Adipocyte (in vitro differentiated cells): ENCODE results near the gene SGK1.

Source experiments
- DNase-seq: peaks from one replicate; pipeline ENCODE4 v3.0.0-alpha.2; 2015; ENCODE audit warnings: low read depth
- H3K27me3 ChIP-seq: replicated peaks from 2 replicates; pipeline ENCODE4 v1.7.0; 2013; ENCODE audit warnings: mild to moderate bottlenecking, low read length, moderate library complexity; ENCODE audit not compliant: control insufficient read depth, insufficient read depth
- H3K36me3 ChIP-seq: 2 replicates; pipeline ENCODE4 v1.7.0; 2013; ENCODE audit warnings: low read length, mild to moderate bottlenecking, moderate library complexity; ENCODE audit not compliant: control insufficient read depth, insufficient read depth, severe bottlenecking
- H3K4me1 ChIP-seq: 2 replicates; pipeline ENCODE4 v1.7.0; 2013; ENCODE audit warnings: mild to moderate bottlenecking, low read length, moderate library complexity; ENCODE audit not compliant: control insufficient read depth, insufficient read depth
- H3K4me3 ChIP-seq: 2 replicates; pipeline ENCODE4 v1.7.0; 2013; ENCODE audit warnings: mild to moderate bottlenecking, low read length, moderate library complexity
- H3K9ac ChIP-seq: 2 replicates; pipeline ENCODE4 v1.7.0; 2013; ENCODE audit warnings: mild to moderate bottlenecking, low read length, moderate library complexity
- H3K9me3 ChIP-seq: 2 replicates; pipeline ENCODE4 v1.7.0; 2013; ENCODE audit warnings: mild to moderate bottlenecking, low read length, moderate library complexity; ENCODE audit not compliant: control insufficient read depth

SGK1 gene

DNA sequence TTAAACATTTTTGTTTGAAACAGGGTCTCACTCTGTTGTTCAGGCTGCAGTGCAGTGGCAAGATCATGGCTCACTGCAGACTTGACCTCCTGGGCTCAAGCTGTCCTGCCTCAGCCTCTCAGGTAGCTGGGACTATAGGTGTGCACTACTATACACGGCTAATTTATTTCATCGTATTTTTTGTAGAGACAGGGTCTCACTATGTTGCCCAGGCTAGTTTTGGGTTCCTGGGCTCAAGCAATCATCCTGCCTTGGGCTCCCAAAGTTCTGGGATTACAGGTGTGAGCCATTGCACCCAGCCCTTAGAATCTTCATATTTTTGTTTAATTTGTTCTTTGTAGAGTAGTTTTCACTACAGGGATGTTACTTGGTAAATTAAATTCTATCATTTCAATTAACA, 67.1 kb downstream of the SGK1 start:
- no peak overlapping the region for H3K4me3 ChIP-seq
- no peak for DNase-seq
- H3K4me1 ChIP-seq = peaks cover 10% of the 10 kb centered on the region
- H3K36me3 ChIP-seq = no peaks in the 10 kb centered on the region
- no peaks in the 10 kb centered on the region for H3K27me3 ChIP-seq
- H3K9ac ChIP-seq = no peak overlapping the region
- no peaks in the 10 kb centered on the region for H3K9me3 ChIP-seq

DNA sequence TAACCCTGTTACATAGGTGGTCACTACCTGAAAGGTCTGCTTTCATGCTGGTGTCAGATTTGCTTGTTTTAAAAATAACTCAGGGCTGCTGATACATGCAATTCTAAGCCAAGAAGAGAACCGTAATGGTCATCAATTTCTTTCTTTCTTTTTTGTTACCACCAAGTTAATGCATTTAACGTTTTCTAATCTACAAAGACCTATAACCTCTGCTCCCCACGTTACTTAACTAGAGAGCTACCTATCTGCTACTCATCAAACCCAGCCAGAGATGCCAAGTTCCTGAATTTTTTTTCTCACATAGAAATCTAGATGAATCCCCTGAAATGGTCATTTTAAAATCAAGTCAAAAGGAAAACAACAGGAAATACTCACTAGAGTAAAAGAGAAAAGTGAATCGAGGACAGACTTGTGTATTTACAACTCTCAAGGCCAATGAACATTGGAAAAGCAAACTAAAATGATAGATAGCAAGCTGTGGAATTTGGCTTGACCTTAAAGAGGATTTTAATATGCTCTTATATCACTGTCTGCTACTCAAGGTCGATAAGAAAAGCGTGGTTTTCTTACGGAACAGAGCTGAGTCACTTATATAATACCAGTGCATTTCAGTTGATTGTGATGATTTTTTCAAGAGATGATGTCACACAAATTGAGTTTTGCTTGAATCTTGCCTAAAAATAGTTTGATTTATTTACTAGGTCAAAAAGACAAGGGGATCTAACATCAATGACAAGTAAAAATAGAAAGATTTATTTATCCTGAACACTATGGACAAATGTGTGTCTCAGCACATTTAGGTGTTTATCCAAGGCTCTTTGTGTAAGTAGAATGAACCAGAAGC, 67.9 kb downstream of the SGK1 start:
- H3K27me3 ChIP-seq = no peaks in the 10 kb centered on the region
- no peak overlapping the region for H3K4me3 ChIP-seq
- H3K9me3 ChIP-seq = no peaks in the 10 kb centered on the region
- H3K36me3 ChIP-seq = no peaks in the 10 kb centered on the region
- H3K4me1 ChIP-seq = peaks cover 10% of the 10 kb centered on the region
- H3K9ac ChIP-seq = no peak overlapping the region
- DNase-seq = peak; percentile 27

DNA sequence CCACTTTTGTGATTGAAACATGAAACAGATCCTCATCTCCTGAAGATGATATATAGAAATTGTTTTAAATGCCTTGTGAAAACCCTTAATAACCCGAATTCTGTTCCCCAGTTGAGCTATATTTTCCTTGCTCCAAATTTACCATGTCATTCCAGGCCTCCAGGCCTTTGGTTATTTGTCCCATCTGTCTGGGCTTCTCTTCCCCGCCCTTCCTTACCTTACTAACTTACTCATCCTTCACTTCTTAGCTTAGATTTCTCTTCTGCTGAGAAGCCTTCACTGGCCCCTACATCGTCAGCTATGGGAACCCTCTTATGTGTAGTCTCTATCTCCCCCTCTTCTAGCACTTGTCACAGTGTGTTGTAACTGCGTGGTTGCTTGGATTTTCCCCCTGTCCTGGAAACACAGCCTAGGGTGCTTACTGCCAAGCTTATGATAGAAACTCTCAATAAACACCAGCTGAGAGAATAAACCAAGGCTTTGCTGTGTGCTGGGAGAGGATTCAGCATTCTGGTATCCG, 68.6 kb downstream of the SGK1 start:
- no peaks in the 10 kb centered on the region for H3K27me3 ChIP-seq
- H3K9ac ChIP-seq = no peak overlapping the region
- peaks cover 9% of the 10 kb centered on the region for H3K4me1 ChIP-seq
- DNase-seq = no peak
- H3K9me3 ChIP-seq = no peaks in the 10 kb centered on the region
- H3K4me3 ChIP-seq = no peak overlapping the region
- H3K36me3 ChIP-seq = no peaks in the 10 kb centered on the region

DNA sequence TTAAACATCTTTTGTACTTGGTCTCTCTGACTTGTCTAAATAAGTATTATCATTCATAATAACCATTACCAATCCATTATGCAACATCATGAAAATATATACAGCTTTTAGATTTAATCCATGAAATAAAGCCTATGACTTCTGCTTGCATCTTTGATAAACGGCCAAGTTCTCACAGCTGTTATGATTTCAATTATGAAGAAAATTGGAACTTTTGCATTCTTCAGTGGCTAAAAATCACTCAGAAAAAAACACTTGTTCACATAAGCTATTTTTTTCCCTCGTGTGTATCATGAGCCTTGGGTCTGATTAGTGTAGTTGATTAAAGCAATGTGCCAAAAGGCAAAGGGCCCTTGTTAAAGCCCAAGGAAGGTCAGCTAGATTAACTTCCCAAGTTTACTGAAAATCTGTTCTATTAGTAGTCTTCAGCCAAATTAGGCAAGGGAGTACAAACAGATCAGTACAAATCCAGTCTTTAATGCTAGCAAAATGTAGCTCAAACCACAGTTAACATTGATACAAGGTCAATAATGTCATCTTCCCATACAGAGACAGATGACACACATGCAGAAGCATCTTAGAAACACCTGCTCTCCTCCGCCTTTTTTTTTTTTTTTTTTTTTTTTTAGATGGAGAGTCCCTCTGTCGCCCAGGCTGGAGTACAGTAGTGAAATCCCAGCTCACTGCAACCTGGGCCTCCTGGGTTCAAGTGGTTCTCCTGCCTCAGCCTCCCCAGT, 69.9 kb downstream of the SGK1 start:
- Histone ChIP-seq H3K27me3 (no peaks in the 10 kb centered on the region), H3K4me3 (no peak overlapping the region), H3K9ac (no peak overlapping the region), H3K4me1 (no peaks in the 10 kb centered on the region), H3K36me3 (no peaks in the 10 kb centered on the region), H3K9me3 (no peaks in the 10 kb centered on the region)
- no peak for DNase-seq

- Histone ChIP-seq H3K4me1 (no peaks in the 10 kb centered on the region), H3K9me3 (no peaks in the 10 kb centered on the region), H3K9ac (no peak overlapping the region), H3K4me3 (no peak overlapping the region), H3K27me3 (no peaks in the 10 kb centered on the region), H3K36me3 (no peaks in the 10 kb centered on the region)
- DNase-seq = no peak
These were observed 70.6 kb downstream of the SGK1 start for GRCh38 chr6:134247231-134247833.

DNA sequence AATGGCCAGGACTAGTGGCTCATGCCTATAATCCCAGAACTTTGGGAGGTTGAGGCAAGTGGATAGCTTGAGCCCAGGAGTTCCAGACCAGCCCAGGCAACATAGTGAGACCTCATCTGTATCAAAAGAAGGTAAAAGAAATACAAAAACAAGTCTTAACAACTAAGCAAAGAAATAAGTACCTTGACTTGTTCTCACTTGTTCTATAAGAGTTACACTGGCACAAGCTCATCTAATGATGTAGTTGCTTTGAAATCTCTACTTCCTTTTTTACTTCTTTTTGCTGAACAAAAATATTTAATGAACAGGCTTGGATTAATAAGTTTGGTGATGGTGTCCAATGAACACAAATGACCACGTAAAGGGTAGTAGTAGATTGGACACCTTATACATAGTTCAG, 72.2 kb downstream of the SGK1 start:
- no peak overlapping the region for H3K4me3 ChIP-seq
- no peak overlapping the region for H3K9ac ChIP-seq
- H3K36me3 ChIP-seq = no peaks in the 10 kb centered on the region
- H3K27me3 ChIP-seq = no peaks in the 10 kb centered on the region
- H3K9me3 ChIP-seq = no peaks in the 10 kb centered on the region
- no peaks in the 10 kb centered on the region for H3K4me1 ChIP-seq
- no peak for DNase-seq

DNA sequence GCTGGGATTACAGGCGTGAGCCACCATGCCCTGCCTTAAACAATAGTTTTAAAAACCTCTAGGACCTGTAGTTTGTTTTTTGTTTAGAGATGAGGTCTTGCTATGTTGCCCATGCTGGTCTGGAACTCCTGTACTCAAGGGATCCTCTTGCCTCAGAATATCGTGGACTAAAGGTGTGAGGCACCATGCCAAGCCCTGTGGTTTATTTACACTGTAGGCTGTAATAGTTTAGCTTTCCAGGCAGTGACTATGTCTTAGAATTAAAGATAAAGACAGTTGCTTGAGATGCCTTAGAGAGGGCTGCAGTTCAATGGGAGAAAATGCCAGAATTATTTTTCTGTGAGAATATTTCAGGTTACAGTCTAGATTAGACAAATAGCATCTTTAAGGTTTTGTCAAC, 72.9 kb downstream of the SGK1 start:
- H3K9me3 ChIP-seq = no peaks in the 10 kb centered on the region
- no peaks in the 10 kb centered on the region for H3K4me1 ChIP-seq
- no peak overlapping the region for H3K9ac ChIP-seq
- no peaks in the 10 kb centered on the region for H3K27me3 ChIP-seq
- DNase-seq = peak; percentile 46
- no peaks in the 10 kb centered on the region for H3K36me3 ChIP-seq
- H3K4me3 ChIP-seq = no peak overlapping the region

DNA sequence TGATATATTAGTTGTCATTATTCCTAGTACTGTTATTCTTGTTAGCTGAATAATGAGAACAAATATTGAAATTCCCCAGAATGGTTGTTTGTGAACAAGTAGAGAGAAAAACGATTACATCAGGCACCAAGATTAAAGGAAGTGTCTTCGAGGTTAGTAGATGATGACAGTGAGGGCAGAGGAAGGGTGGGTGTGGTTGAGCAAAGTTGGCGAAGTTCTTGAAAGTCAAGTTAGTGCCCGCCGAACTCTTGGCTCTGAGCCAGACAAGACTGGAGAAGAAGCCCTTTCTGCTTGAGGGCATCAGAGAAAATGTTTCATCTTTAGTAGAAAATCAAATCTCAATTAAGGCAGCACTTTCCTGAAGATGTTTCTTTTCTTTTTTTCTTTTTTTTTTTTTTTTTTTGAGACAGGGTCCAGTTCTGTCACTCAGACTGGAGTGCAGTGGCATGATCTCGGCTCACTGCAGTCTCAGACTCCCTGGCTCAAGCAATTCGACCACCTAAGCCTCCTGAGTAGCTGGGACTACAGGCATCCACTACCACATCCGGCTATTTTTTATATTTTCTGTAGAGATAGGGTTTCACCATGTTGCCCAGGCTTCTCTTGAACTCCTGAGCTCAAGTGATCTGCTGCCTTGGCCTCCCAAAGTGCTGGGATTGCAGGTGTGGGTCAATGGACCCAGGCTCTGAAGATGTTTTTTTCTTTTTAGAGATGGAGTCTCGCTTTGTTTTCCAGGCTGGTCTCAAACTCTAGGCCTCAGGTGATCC, 77.1 kb downstream of the SGK1 start:
- no peaks in the 10 kb centered on the region for H3K27me3 ChIP-seq
- DNase-seq = no peak

DNA sequence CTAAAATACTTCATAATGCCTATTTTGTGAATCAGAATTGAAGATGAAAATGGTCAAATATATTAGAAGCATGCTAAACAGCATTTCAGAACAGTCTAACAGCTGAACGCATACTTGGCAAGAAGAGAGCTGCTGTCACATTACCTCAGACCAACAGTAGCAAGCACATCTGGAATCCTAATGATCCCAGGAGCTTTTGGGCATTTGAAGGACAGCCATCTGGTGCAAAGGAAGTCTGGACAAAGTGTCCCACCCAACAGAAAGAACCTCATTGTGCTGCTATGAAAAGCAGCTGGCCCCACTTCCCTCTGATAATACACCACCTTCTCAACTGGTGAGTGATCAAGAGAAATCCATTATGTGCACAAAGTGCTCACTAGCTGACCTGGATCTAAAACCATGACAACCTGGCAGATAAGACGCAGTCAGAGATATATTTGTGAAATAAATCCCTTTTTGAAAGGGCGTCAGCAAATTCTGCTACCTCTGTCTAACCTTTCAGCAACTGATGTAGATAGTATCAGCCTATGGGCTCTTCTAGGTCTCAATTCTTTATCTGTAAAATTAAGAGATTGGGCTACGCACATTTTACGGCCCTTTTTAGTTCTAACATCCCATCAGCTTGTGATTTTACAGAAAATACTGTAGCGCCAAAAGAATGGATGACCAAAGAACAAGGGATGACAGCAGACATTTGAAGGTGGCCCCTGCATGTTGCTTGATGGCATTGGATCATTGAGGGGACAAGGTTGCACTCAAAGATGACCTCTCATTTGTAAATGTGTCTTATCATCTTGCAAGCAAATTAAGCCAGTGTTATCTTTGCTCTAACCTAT, 78.7 kb downstream of the SGK1 start:
- DNase-seq = no peak
- Histone ChIP-seq H3K36me3 (no peaks in the 10 kb centered on the region), H3K9ac (no peak overlapping the region)

More for the DNA sequence above, 77.1 kb downstream of the SGK1 start:
- Histone ChIP-seq H3K4me3 (no peak overlapping the region), H3K36me3 (no peaks in the 10 kb centered on the region), H3K4me1 (no peaks in the 10 kb centered on the region), H3K9me3 (no peaks in the 10 kb centered on the region), H3K9ac (no peak overlapping the region)

GRCh38 chr6:134238006-134238405, 79.9 kb downstream of the SGK1 start:
- H3K27me3 ChIP-seq = no peaks in the 10 kb centered on the region
- H3K4me3 ChIP-seq = no peak overlapping the region
- H3K36me3 ChIP-seq = no peaks in the 10 kb centered on the region
- no peak for DNase-seq
- H3K4me1 ChIP-seq = no peaks in the 10 kb centered on the region
- no peak overlapping the region for H3K9ac ChIP-seq
- no peaks in the 10 kb centered on the region for H3K9me3 ChIP-seq

More for the DNA sequence above, 78.7 kb downstream of the SGK1 start:
- Histone ChIP-seq H3K4me1 (no peaks in the 10 kb centered on the region), H3K4me3 (no peak overlapping the region), H3K9me3 (no peaks in the 10 kb centered on the region), H3K27me3 (no peaks in the 10 kb centered on the region)
